Mesodermal cell (in vitro differentiated cells): ENCODE measurements around the gene RAB26.

Source experiments
- H3K27ac ChIP-seq: 2 replicates; pipeline ENCODE4 v1.7.0; 2013; ENCODE audit warnings: mild to moderate bottlenecking, low read depth, low read length, moderate library complexity; ENCODE audit not compliant: severe bottlenecking
- H3K36me3 ChIP-seq: 2 replicates; pipeline ENCODE4 v1.7.1; 2013; ENCODE audit warnings: mild to moderate bottlenecking, low read length, moderate library complexity; ENCODE audit not compliant: control insufficient read depth, insufficient read depth
- H3K4me1 ChIP-seq: one replicate; pipeline ENCODE4 v1.7.1; 2013; ENCODE audit warnings: mild to moderate bottlenecking, low read length; ENCODE audit not compliant: insufficient read depth, control insufficient read depth, poor library complexity, severe bottlenecking
- H3K4me3 ChIP-seq: 2 replicates; pipeline ENCODE4 v1.7.0; 2013; ENCODE audit warnings: low read length, control low read depth, mild to moderate bottlenecking; ENCODE audit not compliant: insufficient read depth, poor library complexity, severe bottlenecking; ENCODE audit errors: extremely low read depth
- H3K9me3 ChIP-seq: 2 replicates; pipeline ENCODE4 v1.7.1; 2013; ENCODE audit warnings: mild to moderate bottlenecking, low read length, moderate library complexity; ENCODE audit not compliant: control insufficient read depth
- WGBS, 2 experiments: methylation state at CpG; one replicate each; pipeline ENCODE4 v1.1.5; 2013; ENCODE audit warnings: missing lambda C conversion rate in 2 of 2; ENCODE audit not compliant: insufficient coverage in 2 of 2; 5-methylcytosine and 5-hydroxymethylcytosine counted together

Gene RAB26

GRCh38 chr16:2163211-2163881, 14.9 kb downstream of the RAB26 start:
- peaks cover 33% of the 10 kb centered on the region for H3K36me3 ChIP-seq
- no peak overlapping the region for H3K4me3 ChIP-seq
- peaks cover 14% of the 10 kb centered on the region for H3K4me1 ChIP-seq
- no peak overlapping the region for H3K27ac ChIP-seq
- 98% methylated on average over 23 of the region's 26 CpGs for WGBS, 2 experiments
- H3K9me3 ChIP-seq = no peaks in the 10 kb centered on the region

GRCh38 chr16:2165861-2166260, 17.4 kb downstream of the RAB26 start:
- H3K4me3 ChIP-seq = no peak overlapping the region
- no peak overlapping the region for H3K27ac ChIP-seq
- peaks cover 40% of the 10 kb centered on the region for H3K36me3 ChIP-seq
- no peaks in the 10 kb centered on the region for H3K9me3 ChIP-seq
- H3K4me1 ChIP-seq = no peaks in the 10 kb centered on the region
- 96 to 97% methylated on average over 12 of the region's 12 CpGs for WGBS, 2 experiments

- Histone ChIP-seq H3K27ac (no peak overlapping the region), H3K36me3 (peaks cover 45% of the 10 kb centered on the region), H3K9me3 (no peaks in the 10 kb centered on the region), H3K4me1 (no peaks in the 10 kb centered on the region), H3K4me3 (no peak overlapping the region)
- WGBS, 2 experiments = 97 to 99% methylated on average over 12 to 16 of the region's 17 CpGs
Measured at GRCh38 chr16:2166263-2167067, 18.0 kb downstream of the RAB26 start.

- no peak overlapping the region for H3K27ac ChIP-seq
- H3K4me1 ChIP-seq = no peaks in the 10 kb centered on the region
- H3K36me3 ChIP-seq = peaks cover 52% of the 10 kb centered on the region
- WGBS, 2 experiments = 97% methylated on average over 15 to 16 of the region's 18 CpGs
- no peak overlapping the region for H3K4me3 ChIP-seq
- H3K9me3 ChIP-seq = no peaks in the 10 kb centered on the region
Measured at GRCh38 chr16:2167068-2167638, 18.7 kb downstream of the RAB26 start.

GRCh38 chr16:2170080-2170479, 21.7 kb downstream of the RAB26 start:
- no peaks in the 10 kb centered on the region for H3K4me1 ChIP-seq
- WGBS, 2 experiments = 96 to 97% methylated on average over 18 of the region's 18 CpGs
- no peaks in the 10 kb centered on the region for H3K9me3 ChIP-seq
- no peak overlapping the region for H3K4me3 ChIP-seq
- H3K36me3 ChIP-seq = peaks cover 68% of the 10 kb centered on the region
- H3K27ac ChIP-seq = no peak overlapping the region

GRCh38 chr16:2170587-2171435, 22.4 kb downstream of the RAB26 start:
- no peaks in the 10 kb centered on the region for H3K4me1 ChIP-seq
- H3K4me3 ChIP-seq = no peak overlapping the region
- H3K9me3 ChIP-seq = no peaks in the 10 kb centered on the region
- H3K36me3 ChIP-seq = peaks cover 72% of the 10 kb centered on the region
- 97 to 98% methylated on average over 32 to 44 of the region's 47 CpGs for WGBS, 2 experiments
- H3K27ac ChIP-seq = no peak overlapping the region

- H3K9me3 ChIP-seq = no peaks in the 10 kb centered on the region
- H3K4me3 ChIP-seq = no peak overlapping the region
- WGBS, 2 experiments = 95 to 98% methylated on average over 25 to 27 of the region's 28 CpGs
- H3K27ac ChIP-seq = no peak overlapping the region
- no peaks in the 10 kb centered on the region for H3K4me1 ChIP-seq
- peaks cover 68% of the 10 kb centered on the region for H3K36me3 ChIP-seq
Measured at GRCh38 chr16:2171601-2172178, 23.3 kb downstream of the RAB26 start.

GRCh38 chr16:2172688-2173335, 24.4 kb downstream of the RAB26 start:
- peaks cover 68% of the 10 kb centered on the region for H3K36me3 ChIP-seq
- no peak overlapping the region for H3K27ac ChIP-seq
- H3K4me1 ChIP-seq = no peaks in the 10 kb centered on the region
- WGBS, 2 experiments = 98% methylated on average over 24 to 28 of the region's 29 CpGs
- no peak overlapping the region for H3K4me3 ChIP-seq
- no peaks in the 10 kb centered on the region for H3K9me3 ChIP-seq

GRCh38 chr16:2173366-2173765, 24.9 kb downstream of the RAB26 start:
- Histone ChIP-seq H3K36me3 (peaks cover 68% of the 10 kb centered on the region), H3K4me3 (no peak overlapping the region), H3K27ac (no peak overlapping the region), H3K4me1 (no peaks in the 10 kb centered on the region), H3K9me3 (no peaks in the 10 kb centered on the region)
- 96 to 97% methylated on average over 10 to 12 of the region's 14 CpGs for WGBS, 2 experiments

- Histone ChIP-seq H3K4me3 (no peak overlapping the region), H3K9me3 (no peaks in the 10 kb centered on the region), H3K36me3 (peaks cover 68% of the 10 kb centered on the region), H3K27ac (no peak overlapping the region), H3K4me1 (no peaks in the 10 kb centered on the region)
- 89 to 90% methylated on average over 3 of the region's 4 CpGs for WGBS, 2 experiments
Measured at GRCh38 chr16:2173916-2174315, 25.5 kb downstream of the RAB26 start.
